Trophoblast cell (in vitro differentiated cells and primary cell): ENCODE data around the gene TSHZ2.

ENCODE experiments used
- DNase-seq, 2 donors: peaks; one replicate each; pipeline ENCODE4 v3.0.0-alpha.2; 2016
- H2AFZ ChIP-seq: 2 replicates; pipeline ENCODE4 v1.6.1; 2013; ENCODE audit warnings: low read length, moderate library complexity, mild to moderate bottlenecking; ENCODE audit not compliant: insufficient read depth, poor library complexity
- H2AK5ac ChIP-seq: 2 replicates; pipeline ENCODE4 v1.6.1; 2013; ENCODE audit warnings: mild to moderate bottlenecking, low read length
- H2BK120ac ChIP-seq: 2 replicates; pipeline ENCODE4 v1.6.1; 2013; ENCODE audit warnings: low read length, mild to moderate bottlenecking, moderate library complexity; ENCODE audit not compliant: insufficient read depth, poor library complexity
- H2BK12ac ChIP-seq: 2 replicates; pipeline ENCODE4 v1.6.1; 2013; ENCODE audit warnings: mild to moderate bottlenecking, low read length, moderate library complexity
- H2BK5ac ChIP-seq: 2 replicates; pipeline ENCODE4 v1.6.1; 2013; ENCODE audit warnings: low read length, low read depth, moderate library complexity, mild to moderate bottlenecking; ENCODE audit not compliant: poor library complexity
- H3K14ac ChIP-seq: 2 replicates; pipeline ENCODE4 v1.6.1; 2013; ENCODE audit warnings: mild to moderate bottlenecking, low read length
- H3K18ac ChIP-seq: 2 replicates; pipeline ENCODE4 v1.6.1; 2013; ENCODE audit warnings: mild to moderate bottlenecking, low read length
- H3K23ac ChIP-seq: 2 replicates; pipeline ENCODE4 v1.6.1; 2013; ENCODE audit warnings: low read length
- H3K27ac ChIP-seq: 2 replicates; pipeline ENCODE4 v1.5.1; 2013; ENCODE audit warnings: low read depth, mild to moderate bottlenecking, inconsistent platforms, low read length, moderate library complexity
- H3K27me3 ChIP-seq: 2 replicates; pipeline ENCODE4 v1.6.1; 2013; ENCODE audit warnings: inconsistent platforms, mild to moderate bottlenecking, low read length, moderate library complexity; ENCODE audit not compliant: insufficient read depth
- H3K36me3 ChIP-seq, 2 experiments: 1 replicate in 1 of 2; 2 replicates in 1 of 2; pipeline ENCODE4 v1.6.1; 2013; ENCODE audit warnings: low read length in 2 of 2, mild to moderate bottlenecking in 2 of 2, moderate library complexity in 1 of 2; ENCODE audit not compliant: insufficient read depth in 2 of 2, control insufficient read depth in 1 of 2
- H3K4ac ChIP-seq: 2 replicates; pipeline ENCODE4 v1.6.1; 2013; ENCODE audit warnings: low read depth, mild to moderate bottlenecking, low read length, moderate library complexity
- H3K4me1 ChIP-seq, 2 experiments: 1 replicate in 1 of 2; 2 replicates in 1 of 2; pipeline ENCODE4 v1.6.1; 2013; ENCODE audit warnings: low read length in 2 of 2, mild to moderate bottlenecking in 2 of 2, moderate library complexity in 1 of 2; ENCODE audit not compliant: insufficient read depth in 2 of 2, control insufficient read depth in 1 of 2
- H3K4me2 ChIP-seq: 2 replicates; pipeline ENCODE4 v1.6.1; 2013; ENCODE audit warnings: inconsistent platforms, mild to moderate bottlenecking, low read length, moderate library complexity
- H3K4me3 ChIP-seq: 2 replicates; pipeline ENCODE4 v1.5.1; 2013; ENCODE audit warnings: mild to moderate bottlenecking, low read depth, low read length, inconsistent platforms
- H3K79me1 ChIP-seq: one replicate; pipeline ENCODE4 v1.6.1; 2013; ENCODE audit warnings: low read length
- H3K79me2 ChIP-seq: 2 replicates; pipeline ENCODE4 v1.6.1; 2013; ENCODE audit warnings: low read length, mild to moderate bottlenecking; ENCODE audit not compliant: control insufficient read depth, insufficient read depth, poor library complexity
- H3K9ac ChIP-seq: 2 replicates; pipeline ENCODE4 v1.6.1; 2013; ENCODE audit warnings: mild to moderate bottlenecking, low read length
- H3K9me3 ChIP-seq: 2 replicates; pipeline ENCODE4 v1.6.1; 2013; ENCODE audit warnings: low read depth, mild to moderate bottlenecking, control low read depth, inconsistent platforms, low read length; ENCODE audit not compliant: insufficient read depth
- H4K12ac ChIP-seq: 2 replicates; pipeline ENCODE4 v1.6.1; 2013; ENCODE audit warnings: low read depth, mild to moderate bottlenecking, low read length, moderate library complexity
- H4K8ac ChIP-seq: 2 replicates; pipeline ENCODE4 v1.6.1; 2013; ENCODE audit warnings: low read depth, mild to moderate bottlenecking, low read length, moderate library complexity
- H4K91ac ChIP-seq: one replicate; pipeline ENCODE4 v1.6.1; 2013; ENCODE audit warnings: low read depth, mild to moderate bottlenecking, low read length, moderate library complexity
- WGBS: extraction: QIAGEN DNeasy Blood & Tissue Kit; methylation state at CpG from one replicate; pipeline ENCODE4 v1.1.7; 2013; ENCODE audit warnings: missing lambda C conversion rate; ENCODE audit not compliant: insufficient read length, insufficient coverage; ENCODE audit errors: extremely low coverage; 5-methylcytosine and 5-hydroxymethylcytosine counted together

TSHZ2 gene

DNA sequence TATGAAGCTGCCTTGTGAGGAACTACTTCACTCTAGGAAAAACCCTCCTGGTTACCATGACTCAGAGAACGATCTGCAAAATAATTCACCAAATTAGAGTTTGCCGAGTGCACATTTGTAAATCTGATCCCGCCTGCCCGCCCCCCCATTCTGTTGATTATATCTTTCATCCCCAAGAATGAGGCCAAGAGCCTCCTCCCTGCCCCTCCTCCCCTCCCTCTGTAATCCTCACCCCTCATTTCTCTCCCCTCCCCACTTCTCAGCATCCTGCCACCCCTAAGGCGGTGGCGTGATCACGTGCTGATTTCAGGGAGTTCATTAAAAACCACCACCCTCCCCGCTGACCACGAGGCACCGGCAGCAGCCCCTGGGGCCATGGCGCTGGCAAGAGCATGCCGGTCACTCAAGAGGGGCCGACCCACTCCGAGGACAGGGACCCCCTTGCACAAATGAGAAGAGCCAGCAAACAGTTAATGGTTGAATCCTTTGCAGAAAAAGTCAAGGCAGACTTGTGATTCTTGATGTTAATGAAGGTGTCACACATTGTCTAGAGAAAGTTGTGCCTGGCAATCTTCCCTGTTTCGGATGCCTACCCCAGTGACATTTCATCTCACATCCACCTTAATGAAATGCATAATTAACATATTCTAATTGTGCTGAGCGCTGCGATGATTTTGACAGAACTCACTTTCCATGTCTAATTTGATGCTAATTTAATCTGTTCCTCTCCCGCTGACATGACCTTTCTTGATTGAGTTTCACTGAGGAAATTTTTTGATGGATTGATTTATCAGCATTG is 373.6 kb downstream of the TSHZ2 start:
- no peak for DNase-seq
- no peaks in the 10 kb centered on the region for H3K79me2 ChIP-seq
- H3K9ac ChIP-seq = no peak overlapping the region
- no CpG with 5 or more reads among the region's 18 CpGs for WGBS
- no peak overlapping the region for H2AFZ ChIP-seq
- no peak overlapping the region for H3K4me2 ChIP-seq
- H2BK5ac ChIP-seq = no peak overlapping the region
- H3K9me3 ChIP-seq = no peaks in the 10 kb centered on the region
- H3K4me1 ChIP-seq = peaks cover 4 to 12% of the 10 kb centered on the region in 2 experiments
- no peak overlapping the region for H3K27ac ChIP-seq
- H3K18ac ChIP-seq = no peak overlapping the region
- no peaks in the 10 kb centered on the region for H3K27me3 ChIP-seq
- no peak overlapping the region for H2AK5ac ChIP-seq
- H2BK120ac ChIP-seq = no peak overlapping the region
- no peak overlapping the region for H3K14ac ChIP-seq
- H4K8ac ChIP-seq = no peak overlapping the region
- no peak overlapping the region for H2BK12ac ChIP-seq
- H4K91ac ChIP-seq = no peak overlapping the region
- no peak overlapping the region for H4K12ac ChIP-seq
- no peak overlapping the region for H3K4ac ChIP-seq
- H3K79me1 ChIP-seq = peaks cover 6% of the 10 kb centered on the region
- no peak overlapping the region for H3K23ac ChIP-seq
- H3K4me3 ChIP-seq = no peak overlapping the region
- no peaks in the 10 kb centered on the region for H3K36me3 ChIP-seq

GRCh38 chr20:53346335-53346648 is 374.1 kb downstream of the TSHZ2 start:
- Histone ChIP-seq H3K4ac (no peak overlapping the region), H3K79me1 (peaks cover 6% of the 10 kb centered on the region), H2AK5ac (no peak overlapping the region), H3K4me3 (no peak overlapping the region), H3K4me2 (no peak overlapping the region), H3K79me2 (no peaks in the 10 kb centered on the region), H3K9ac (no peak overlapping the region), H2BK120ac (no peak overlapping the region), H2BK12ac (no peak overlapping the region), H2BK5ac (no peak overlapping the region), H3K9me3 (no peaks in the 10 kb centered on the region), H3K27me3 (no peaks in the 10 kb centered on the region), H3K36me3 (no peaks in the 10 kb centered on the region), H3K18ac (no peak overlapping the region), H3K4me1 (peaks cover 4 to 12% of the 10 kb centered on the region in 2 experiments), H2AFZ (no peak overlapping the region), H3K23ac (no peak overlapping the region), H4K8ac (no peak overlapping the region), H3K27ac (no peak overlapping the region), H4K12ac (no peak overlapping the region), H3K14ac (no peak overlapping the region), H4K91ac (no peak overlapping the region)
- no CpG with 5 or more reads among the region's 11 CpGs for WGBS
- DNase-seq = peak; percentile 58 to 81

- Histone ChIP-seq H2BK5ac (no peak overlapping the region), H3K79me1 (peaks cover 4% of the 10 kb centered on the region), H3K23ac (no peak overlapping the region), H3K4me3 (no peak overlapping the region), H2AFZ (no peak overlapping the region), H2AK5ac (no peak overlapping the region), H3K9me3 (no peaks in the 10 kb centered on the region), H3K18ac (no peak overlapping the region), H3K27me3 (no peaks in the 10 kb centered on the region), H2BK120ac (no peak overlapping the region), H3K4ac (no peak overlapping the region), H3K79me2 (no peaks in the 10 kb centered on the region), H3K4me2 (no peak overlapping the region), H4K91ac (no peak overlapping the region), H4K8ac (no peak overlapping the region), H3K4me1 (peaks cover 4 to 12% of the 10 kb centered on the region in 2 experiments), H3K14ac (no peak overlapping the region), H3K36me3 (no peaks in the 10 kb centered on the region), H2BK12ac (no peak overlapping the region), H4K12ac (no peak overlapping the region), H3K9ac (no peak overlapping the region), H3K27ac (no peak overlapping the region)
- DNase-seq = no peak
- WGBS = no CpG with 5 or more reads among the region's 2 CpGs
These were observed 377.6 kb downstream of the TSHZ2 start for GRCh38 chr20:53349730-53350129.

DNA sequence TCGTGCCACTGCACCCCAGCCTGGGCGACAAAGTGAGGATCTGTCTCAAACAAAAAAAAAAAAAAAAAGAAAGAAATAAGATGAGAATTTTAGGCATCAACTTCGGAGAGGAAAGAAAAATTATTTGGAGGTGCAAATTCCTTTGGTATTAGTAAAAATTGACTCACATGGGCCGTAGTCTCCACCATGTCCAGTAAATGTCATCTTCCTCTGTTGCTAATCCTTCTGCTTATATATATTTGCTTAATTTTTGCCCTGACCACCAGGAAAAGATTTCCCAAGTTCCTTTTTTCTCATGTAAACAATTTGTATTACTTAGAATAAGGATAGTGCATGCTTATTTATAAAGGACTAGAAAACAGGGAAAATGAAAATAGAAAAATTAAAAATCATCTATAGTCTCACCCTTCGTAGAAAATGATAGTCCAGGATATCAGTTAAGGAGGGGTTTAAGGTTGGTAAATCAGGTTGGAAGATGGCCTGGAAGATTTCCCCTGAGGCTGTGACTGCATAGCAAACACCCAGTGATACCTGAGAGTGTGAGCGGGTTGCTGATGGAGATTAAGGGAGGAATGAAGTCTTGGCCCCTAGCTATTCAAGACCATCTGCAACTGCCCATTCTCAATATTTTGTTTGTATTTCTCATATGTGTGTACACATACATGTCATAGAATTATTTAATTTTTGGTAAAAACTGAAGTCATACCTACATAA is 380.7 kb downstream of the TSHZ2 start:
- Histone ChIP-seq H3K23ac (no peak overlapping the region), H3K9me3 (peaks cover 2% of the 10 kb centered on the region), H3K18ac (no peak overlapping the region), H4K12ac (no peak overlapping the region), H3K79me1 (no peaks in the 10 kb centered on the region), H3K14ac (no peak overlapping the region), H4K91ac (no peak overlapping the region), H2AFZ (no peak overlapping the region), H2BK12ac (no peak overlapping the region), H2BK5ac (no peak overlapping the region), H3K4me3 (no peak overlapping the region), H2BK120ac (no peak overlapping the region), H4K8ac (no peak overlapping the region), H3K4me2 (no peak overlapping the region), H3K4ac (no peak overlapping the region), H3K79me2 (no peaks in the 10 kb centered on the region), H3K9ac (no peak overlapping the region), H2AK5ac (no peak overlapping the region), H3K4me1 (no peaks in the 10 kb centered on the region), H3K27me3 (no peaks in the 10 kb centered on the region), H3K36me3 (no peaks in the 10 kb centered on the region), H3K27ac (no peak overlapping the region)
- peak; percentile 71 to 92 for DNase-seq
- WGBS = no CpG with 5 or more reads among the region's 6 CpGs
